Esophagus squamous epithelium (tissue), 4 donors: ENCODE data around the gene FILIP1.

Experiments used
- CTCF ChIP-seq, 6 experiments: fragments of 450-650 bp in 4 of 6; fragments of 200-600 bp in 2 of 6; sonication (generic) in 2 of 6; IDR thresholded peaks; one replicate each; pipeline ENCODE4 v1.5.1; 2016 to 2019; ENCODE audit warnings: antibody characterized with exemption in 6 of 6, mild to moderate bottlenecking in 4 of 6, moderate library complexity in 4 of 6
- POLR2A ChIP-seq, 4 donors: fragments of 450-650 bp; IDR thresholded peaks; one replicate each; pipeline ENCODE4 v1.6.1; 2017; ENCODE audit warnings: antibody characterized with exemption in 4 of 4, mild to moderate bottlenecking in 4 of 4, moderate library complexity in 3 of 4

DNA sequence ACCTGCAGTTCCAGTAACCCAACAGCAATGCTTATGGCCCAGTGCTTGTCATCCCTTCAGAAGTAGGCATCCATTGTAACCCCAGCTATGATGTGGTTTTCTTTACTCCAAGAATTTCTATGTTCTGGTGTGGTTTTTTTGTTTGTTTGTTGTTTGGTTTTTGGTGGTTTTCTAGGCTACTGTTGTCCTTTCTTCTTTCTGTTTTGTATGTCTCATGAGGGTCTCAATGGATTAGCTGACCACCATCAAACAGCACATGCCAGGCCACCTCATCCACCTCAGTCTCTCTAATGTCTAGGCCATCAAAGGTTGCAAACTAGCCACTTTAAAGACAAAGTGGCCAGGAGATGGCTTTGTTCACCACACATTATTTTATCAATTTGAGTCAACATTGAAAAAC lies 149.6 kb downstream of the FILIP1 start:
- TF ChIP-seq CTCF (IDR thresholded peaks at IDR 0.05), result no peak
- TF ChIP-seq POLR2A (IDR thresholded peaks at IDR 0.05), result no peak
